NB4 (cell line): Measurements from ENCODE around the gene EIF2S3B.
"Not testable (repeated sequence)": the region's sequence is repeated elsewhere in the genome, so short reads cannot be mapped to it uniquely, and the experiment has no call there.

Experiments used
- DNase-seq: peaks from one replicate; pipeline ENCODE4 v3.0.0; 2010; ENCODE audit warnings: low read depth
- H3K4me3 ChIP-seq: one replicate; pipeline ENCODE4 v1.5.1; 2011; ENCODE audit warnings: mild to moderate bottlenecking, low read depth, low read length, moderate library complexity
- MYC ChIP-seq: IDR thresholded peaks from 2 replicates; pipeline ENCODE4 v1.6.1; 2011; ENCODE audit warnings: low read depth, low read length
- POLR2A ChIP-seq: IDR thresholded peaks from 2 replicates; pipeline ENCODE4 v1.6.1; 2011; ENCODE audit warnings: mild to moderate bottlenecking; ENCODE audit not compliant: insufficient read length; ENCODE audit errors: extremely low read depth
- TF ChIP-seq, protein P1 (sequence below): IDR thresholded peaks from 2 replicates; pipeline ENCODE4 v1.6.1; 2011; ENCODE audit warnings: low read depth, low read length
- TF ChIP-seq, protein P2 (sequence below): IDR thresholded peaks from one replicate; pipeline ENCODE4 v1.5.1; 2012; ENCODE audit warnings: low read depth, low read length

EIF2S3B gene

DNA sequence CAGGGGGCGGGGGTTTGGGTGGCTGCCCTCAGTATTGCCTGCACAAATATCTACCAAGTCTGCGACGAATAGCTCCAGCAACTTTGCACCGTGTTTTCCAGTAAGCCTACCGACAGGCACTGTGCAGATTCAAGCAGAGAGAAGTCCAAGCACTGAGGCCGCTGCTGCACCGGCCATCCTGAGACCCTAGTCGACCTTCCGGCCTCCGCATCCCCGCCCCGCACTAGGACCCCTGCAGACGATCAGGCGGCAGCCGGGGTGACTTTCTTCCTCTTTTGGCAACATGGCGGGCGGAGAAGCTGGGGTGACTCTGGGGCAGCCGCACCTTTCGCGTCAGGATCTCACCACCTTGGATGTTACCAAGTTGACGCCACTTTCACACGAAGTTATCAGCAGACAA is at the start of gene EIF2S3B:
EIF2S3B (plus strand) TSS at position 271 of the 400 bp plus-strand sequence; CDS start at position 284, 13 bp downstream.
- no peak for DNase-seq
- TF ChIP-seq, protein P1, sequence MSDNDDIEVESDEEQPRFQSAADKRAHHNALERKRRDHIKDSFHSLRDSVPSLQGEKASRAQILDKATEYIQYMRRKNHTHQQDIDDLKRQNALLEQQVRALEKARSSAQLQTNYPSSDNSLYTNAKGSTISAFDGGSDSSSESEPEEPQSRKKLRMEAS = no peak
- TF ChIP-seq, protein P2, sequence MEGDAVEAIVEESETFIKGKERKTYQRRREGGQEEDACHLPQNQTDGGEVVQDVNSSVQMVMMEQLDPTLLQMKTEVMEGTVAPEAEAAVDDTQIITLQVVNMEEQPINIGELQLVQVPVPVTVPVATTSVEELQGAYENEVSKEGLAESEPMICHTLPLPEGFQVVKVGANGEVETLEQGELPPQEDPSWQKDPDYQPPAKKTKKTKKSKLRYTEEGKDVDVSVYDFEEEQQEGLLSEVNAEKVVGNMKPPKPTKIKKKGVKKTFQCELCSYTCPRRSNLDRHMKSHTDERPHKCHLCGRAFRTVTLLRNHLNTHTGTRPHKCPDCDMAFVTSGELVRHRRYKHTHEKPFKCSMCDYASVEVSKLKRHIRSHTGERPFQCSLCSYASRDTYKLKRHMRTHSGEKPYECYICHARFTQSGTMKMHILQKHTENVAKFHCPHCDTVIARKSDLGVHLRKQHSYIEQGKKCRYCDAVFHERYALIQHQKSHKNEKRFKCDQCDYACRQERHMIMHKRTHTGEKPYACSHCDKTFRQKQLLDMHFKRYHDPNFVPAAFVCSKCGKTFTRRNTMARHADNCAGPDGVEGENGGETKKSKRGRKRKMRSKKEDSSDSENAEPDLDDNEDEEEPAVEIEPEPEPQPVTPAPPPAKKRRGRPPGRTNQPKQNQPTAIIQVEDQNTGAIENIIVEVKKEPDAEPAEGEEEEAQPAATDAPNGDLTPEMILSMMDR = no peak
- no peak for TF ChIP-seq MYC
- TF ChIP-seq POLR2A = no peak
- H3K4me3 ChIP-seq = no peak within 1 kb of the TSS

DNA sequence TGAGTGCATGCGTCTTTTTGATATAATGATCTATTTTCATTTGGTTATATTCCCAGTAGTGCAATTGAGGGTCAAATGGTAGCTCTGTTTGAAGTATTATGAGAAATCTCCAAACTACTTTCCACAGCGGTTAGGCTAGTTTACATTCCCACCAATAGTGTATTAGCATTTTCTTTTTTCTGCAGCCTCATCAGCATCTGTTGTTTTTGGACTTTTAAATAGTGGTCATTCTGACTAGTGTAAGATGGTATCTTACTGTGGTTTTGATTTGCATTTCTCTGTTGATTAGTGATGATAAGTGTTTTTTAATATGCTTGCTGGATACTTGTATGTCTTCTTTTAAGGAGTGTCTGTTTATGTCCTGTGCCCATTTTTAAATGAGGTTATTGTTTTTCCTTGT is 48.8 kb upstream of the EIF2S3B start:
- TF ChIP-seq, protein P1 = no peak
- DNase-seq = no peak
- no peak overlapping the region for H3K4me3 ChIP-seq

DNA sequence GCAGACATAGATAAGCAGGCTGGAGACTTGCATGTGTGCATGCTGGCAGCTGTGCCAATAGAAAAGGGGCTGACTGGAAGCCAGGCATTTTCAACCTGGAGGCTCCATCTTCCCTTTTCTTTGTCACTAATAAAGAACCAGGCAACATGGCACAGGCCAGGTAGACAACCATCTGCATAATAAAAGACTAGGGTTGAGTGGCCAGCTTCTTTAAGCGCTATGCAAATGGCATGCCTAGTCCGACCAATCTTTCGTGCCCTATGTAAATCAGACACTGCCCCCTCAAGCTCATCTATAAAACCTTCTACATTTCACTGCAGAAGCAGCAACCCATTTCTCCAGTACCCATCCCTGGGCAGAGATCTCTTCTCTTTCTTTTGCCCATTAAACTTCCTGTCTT is 47.9 kb upstream of the EIF2S3B start:
- TF ChIP-seq, protein P1 = no peak
- no peak for TF ChIP-seq MYC
- TF ChIP-seq, protein P2 = no peak
- TF ChIP-seq POLR2A = no peak
- DNase-seq = no peak
- H3K4me3 ChIP-seq = no peak overlapping the region

DNA sequence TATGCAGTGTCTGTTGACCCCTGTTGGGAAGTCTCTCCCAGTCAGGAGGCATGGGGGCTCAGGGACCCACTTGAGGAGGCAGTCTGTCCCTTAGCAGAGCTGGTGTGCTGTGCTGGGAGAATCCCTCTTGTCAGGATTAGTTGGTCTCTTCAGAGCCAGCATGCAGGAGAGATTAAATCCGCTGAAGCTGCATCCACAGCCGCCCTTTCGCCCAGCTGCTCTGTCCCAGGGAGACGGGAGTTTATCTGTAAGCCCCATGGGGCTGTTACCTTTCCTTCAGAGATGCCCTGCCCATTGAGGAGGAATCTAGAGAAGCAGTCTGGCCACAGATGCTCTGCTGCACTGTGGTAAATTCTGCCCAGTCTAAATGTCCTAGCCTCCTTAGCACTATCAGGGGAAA is 39.4 kb upstream of the EIF2S3B start:
- TF ChIP-seq POLR2A (no peak), MYC (no peak)
- TF ChIP-seq, protein P1 = no peak
- TF ChIP-seq, protein P2 = no peak
- H3K4me3 ChIP-seq = no peak overlapping the region
- no peak for DNase-seq

DNA sequence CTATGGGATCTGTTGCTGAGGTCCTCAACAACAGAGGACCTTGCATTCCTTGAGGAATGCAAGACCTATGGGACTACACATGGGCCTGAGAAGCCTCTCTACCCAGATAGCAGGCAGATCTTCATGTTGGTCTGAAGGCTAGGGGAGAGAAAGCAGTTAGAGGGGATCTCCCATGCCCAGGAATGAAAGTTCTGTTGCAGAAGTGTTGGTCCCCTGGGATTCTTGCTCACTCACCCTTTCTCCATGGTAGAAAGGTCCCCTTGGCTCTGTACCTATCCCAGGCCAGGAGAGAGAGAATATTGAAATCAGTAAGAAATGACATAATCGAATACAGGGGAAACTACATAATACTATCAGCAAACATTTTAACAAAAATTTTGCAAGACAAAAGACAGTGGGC is 36.0 kb upstream of the EIF2S3B start:
- DNase-seq = no peak
- no peak overlapping the region for H3K4me3 ChIP-seq
- TF ChIP-seq, protein P2 = no peak
- TF ChIP-seq MYC (no peak), POLR2A (no peak)
- TF ChIP-seq, protein P1 = no peak

DNA sequence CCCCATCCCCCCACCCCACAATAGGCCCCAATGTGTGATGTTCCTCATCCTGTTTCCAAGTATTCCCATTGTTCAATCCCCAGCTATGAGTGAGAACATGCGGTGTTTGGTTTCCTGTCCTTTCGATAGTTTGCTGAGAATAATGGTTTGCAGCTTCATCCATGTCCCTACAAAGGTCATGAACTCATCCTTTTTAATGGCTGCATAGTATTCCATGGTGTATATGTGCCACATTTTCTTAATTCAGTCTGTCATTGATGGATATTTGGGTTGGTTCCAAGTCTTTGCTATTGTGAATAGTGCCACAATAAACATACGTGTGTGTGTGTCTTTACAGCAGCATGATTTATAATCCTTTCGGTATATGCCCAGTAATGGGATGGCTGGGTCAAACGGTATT is 32.9 kb upstream of the EIF2S3B start:
- not testable (repeated sequence) for H3K4me3 ChIP-seq, DNase-seq

DNA sequence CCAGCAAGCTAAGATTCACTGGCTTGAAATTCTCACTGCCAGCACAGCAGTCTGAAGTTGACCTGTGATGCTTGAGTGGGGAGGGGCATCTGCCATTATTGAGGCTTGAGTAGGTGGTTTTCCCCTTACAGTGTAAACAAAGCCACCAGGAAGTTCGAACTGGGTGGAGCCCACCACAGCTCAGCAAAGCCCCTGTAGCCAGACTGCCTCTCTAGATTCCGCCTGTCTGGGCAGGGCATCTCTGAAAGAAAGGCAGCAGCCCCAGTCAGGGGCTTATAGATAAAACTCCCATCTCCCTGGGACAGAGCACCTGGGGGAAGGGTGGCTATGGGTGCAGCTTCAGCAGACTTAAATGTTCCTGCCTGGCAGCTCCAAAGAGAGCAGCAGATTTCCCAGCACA is 23.8 kb upstream of the EIF2S3B start:
- DNase-seq, H3K4me3 ChIP-seq: not testable (repeated sequence)

DNA sequence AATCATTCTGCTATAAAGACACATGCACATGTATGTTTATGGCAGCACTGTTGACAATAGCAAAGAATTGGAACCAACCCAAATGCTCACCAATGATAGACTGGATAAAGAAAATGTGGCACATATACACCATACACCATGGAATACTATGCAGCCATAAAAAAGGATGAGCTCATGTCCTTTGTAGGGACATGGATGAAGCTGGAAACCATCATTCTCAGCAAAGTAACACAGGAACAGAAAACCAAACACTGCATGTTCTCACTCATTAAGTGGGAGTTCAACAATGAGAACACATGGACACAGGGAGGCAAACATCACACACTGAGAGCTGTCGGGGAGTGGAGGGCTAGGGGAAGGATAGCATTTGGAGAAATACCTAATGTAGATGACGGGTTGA is 18.4 kb upstream of the EIF2S3B start:
- H3K4me3 ChIP-seq, DNase-seq: not testable (repeated sequence)
